HepG2 (cell line): ENCODE data around the gene ZFPM1. TPM values are rescaled to one million over a fixed set of nuclear protein-coding genes. Genes with fewer than 3 reads are reported as not detected.

Experiments
- ATAD3A ChIP-seq: sonication (generic); formaldehyde crosslinking; IDR thresholded peaks from 2 replicates; pipeline ENCODE4 v1.4.0; 2020; ENCODE audit warnings: missing genetic modification reagents
- ATF4 ChIP-seq, 2 experiments: fragments of 450-650 bp in 1 of 2; sonication (generic) in 1 of 2; formaldehyde crosslinking; IDR thresholded peaks; 2 replicates each; pipeline versions ENCODE4 v1.5.0 to v1.8.0; 2020 to 2022; ENCODE audit warnings: mild to moderate bottlenecking in 1 of 2, missing genetic modification reagents in 1 of 2
- CAMTA2 ChIP-seq: sonication (generic); formaldehyde crosslinking; IDR thresholded peaks from 2 replicates; pipeline ENCODE4 v1.4.0; 2020; ENCODE audit warnings: mild to moderate bottlenecking, missing genetic modification reagents, borderline replicate concordance
- ETV5 ChIP-seq: IDR thresholded peaks from 2 replicates; pipeline ENCODE4 v1.6.1; 2018; ENCODE audit warnings: missing biosample characterization, missing genetic modification reagents, inconsistent platforms, borderline replicate concordance
- ISL2 ChIP-seq: sonication (generic); formaldehyde crosslinking; IDR thresholded peaks from 2 replicates; pipeline ENCODE4 v1.5.0; 2020; ENCODE audit warnings: missing genetic modification reagents
- KDM5A ChIP-seq: fragments of 200-600 bp; sonication (generic); IDR thresholded peaks from 2 replicates; pipeline ENCODE4 v1.7.0; 2018; ENCODE audit warnings: antibody characterized with exemption, mild to moderate bottlenecking, low read length, borderline replicate concordance
- MXD3 ChIP-seq: IDR thresholded peaks from 2 replicates; pipeline ENCODE4 v1.6.1; 2016; ENCODE audit warnings: mild to moderate bottlenecking, missing biosample characterization, missing genetic modification reagents
- SOX5 ChIP-seq: IDR thresholded peaks from 2 replicates; pipeline ENCODE4 v1.6.1; 2016; ENCODE audit warnings: borderline replicate concordance
- SSRP1 ChIP-seq: IDR thresholded peaks from 2 replicates; pipeline ENCODE4 v1.6.1; 2016; ENCODE audit warnings: control low read depth
- THAP7 ChIP-seq: sonication (generic); formaldehyde crosslinking; IDR thresholded peaks from 2 replicates; pipeline ENCODE4 v1.8.1; 2023; ENCODE audit warnings: mild to moderate bottlenecking, missing genetic modification reagents
- THYN1 ChIP-seq: sonication (generic); formaldehyde crosslinking; IDR thresholded peaks from 2 replicates; pipeline ENCODE4 v1.8.1; 2023; ENCODE audit warnings: low read depth, mild to moderate bottlenecking, moderate library complexity, missing genetic modification reagents, borderline replicate concordance
- TOPORS ChIP-seq: sonication (generic); formaldehyde crosslinking; IDR thresholded peaks from 2 replicates; pipeline ENCODE4 v1.8.0; 2023; ENCODE audit warnings: mild to moderate bottlenecking, missing genetic modification reagents
- YY1 ChIP-seq: IDR thresholded peaks from 2 replicates; pipeline ENCODE4 v1.6.1; 2011; ENCODE audit warnings: low read length, low read depth, moderate library complexity, mild to moderate bottlenecking; ENCODE audit not compliant: insufficient read depth, insufficient replicate concordance
- ZNF124 ChIP-seq: sonication (generic); formaldehyde crosslinking; IDR thresholded peaks from 2 replicates; pipeline ENCODE4 v1.4.0; 2020; ENCODE audit warnings: missing genetic modification reagents
- ZNF17 ChIP-seq: sonication (generic); formaldehyde crosslinking; IDR thresholded peaks from 2 replicates; pipeline ENCODE4 v1.5.0; 2020; ENCODE audit warnings: mild to moderate bottlenecking, missing genetic modification reagents
- ZNF230 ChIP-seq: sonication (generic); formaldehyde crosslinking; IDR thresholded peaks from 2 replicates; pipeline ENCODE4 v1.4.0; 2020; ENCODE audit warnings: mild to moderate bottlenecking, missing genetic modification reagents
- ZNF629 ChIP-seq: sonication (generic); formaldehyde crosslinking; conservative IDR thresholded peaks from 2 replicates; pipeline ENCODE4 v1.5.0; 2020; ENCODE audit warnings: missing genetic modification reagents
- ZNF720 ChIP-seq: sonication (generic); formaldehyde crosslinking; IDR thresholded peaks from 2 replicates; pipeline ENCODE4 v1.4.0; 2020; ENCODE audit warnings: missing genetic modification reagents
- ZNF816 ChIP-seq: sonication (generic); formaldehyde crosslinking; IDR thresholded peaks from 2 replicates; pipeline ENCODE4 v1.8.0; 2022; ENCODE audit warnings: missing genetic modification reagents, mild to moderate bottlenecking, borderline replicate concordance
- ZNF883 ChIP-seq: sonication (generic); formaldehyde crosslinking; IDR thresholded peaks from 2 replicates; pipeline ENCODE4 v1.5.1; 2020; ENCODE audit warnings: mild to moderate bottlenecking, missing genetic modification reagents; ENCODE audit errors: not compliant biosample characterization
- ZSCAN30 ChIP-seq: sonication (generic); formaldehyde crosslinking; IDR thresholded peaks from 2 replicates; pipeline ENCODE4 v1.5.0; 2020; ENCODE audit warnings: mild to moderate bottlenecking, missing genetic modification reagents
- polyA plus RNA-seq, 8 experiments: library from polyadenylated mRNA; depleted of rRNA in 3 of 8; stranded (reverse) in 7 of 8; unstranded in 1 of 8; fragments of >200 nt; fragmentation: Illumina TruSeq in 4 of 8; extraction: Trizol in 4 of 8; gene quantifications; 2 replicates each; pipeline versions ENCODE4 v1.2.1 to v1.2.3, GENCODE V29; 2011 to 2016; ENCODE audit warnings: low read depth in 4 of 8, missing spikeins in 1 of 8, mixed read lengths in 1 of 8; ENCODE audit not compliant: insufficient read depth in 1 of 8
- total RNA-seq, 5 experiments: library from RNA; depleted of rRNA; stranded (reverse); fragments of >200 nt; fragmentation: Illumina TruSeq; extraction: Trizol; gene quantifications; 2 replicates each; pipeline ENCODE4 v1.2.3, GENCODE V29; 2016; ENCODE audit warnings: low read depth in 1 of 5
- TF ChIP-seq, protein P1 (sequence below): sonication (generic); formaldehyde crosslinking; IDR thresholded peaks from 2 replicates; pipeline ENCODE4 v1.9.0; 2021; ENCODE audit warnings: mild to moderate bottlenecking, missing genetic modification reagents

The ZFPM1 gene
- total and polyA plus RNA-seq, 2 of the 13 experiments (the other 11 are each of a cell fraction or from before 2014, with no cell fraction given) = 1.3 to 3.8 TPM

DNA sequence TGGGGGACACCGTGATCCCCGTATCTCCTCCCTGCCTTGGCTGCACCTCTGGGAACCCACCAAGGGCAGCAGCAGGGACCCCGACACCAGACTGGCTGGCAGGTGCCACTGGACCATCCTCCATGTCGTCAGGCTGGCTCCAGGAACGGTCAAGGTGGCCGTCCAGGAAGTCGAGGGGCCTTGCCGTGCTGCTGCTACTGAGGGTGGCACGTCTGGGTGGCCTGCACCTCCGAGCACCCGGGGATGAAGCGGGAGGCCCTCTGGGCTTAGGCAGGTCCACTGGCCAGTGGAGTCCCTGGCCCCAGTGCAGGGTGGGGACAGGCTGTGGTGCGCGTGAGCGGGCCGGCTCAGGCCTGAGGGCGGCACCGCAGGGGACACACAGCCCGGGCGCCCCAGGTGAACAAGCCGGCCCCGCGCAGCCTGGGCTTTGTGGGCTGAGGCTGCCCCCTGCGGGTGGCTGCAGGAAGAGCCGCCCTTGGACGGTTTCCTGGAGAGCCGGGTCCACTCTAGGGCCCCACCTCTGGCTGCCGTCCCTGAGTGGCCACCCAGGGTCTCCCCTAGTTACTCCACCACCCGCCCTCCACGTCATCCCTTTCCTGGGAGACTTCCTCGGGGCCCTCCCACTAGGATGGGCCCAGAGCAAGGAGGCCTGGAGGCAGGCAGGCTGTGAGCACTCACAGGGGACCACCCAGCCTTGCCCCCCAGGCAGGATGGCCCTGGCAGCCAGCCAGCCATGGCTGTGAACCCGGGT, 74.3 kb downstream of the ZFPM1 start (continued):
- TF ChIP-seq ZNF17 (CRISPR knock-in tag) (no peak), ZNF629 (CRISPR knock-in tag) (peak; percentile 41), ZNF883 (no peak), KDM5A (no peak), ZSCAN30 (CRISPR knock-in tag) (no peak), ETV5 (peak; percentile 63), YY1 (peak; percentile 63), THYN1 (CRISPR knock-in tag) (no peak), ZNF124 (CRISPR knock-in tag) (peak; percentile 84; the same call in 1 of the 2 replicates), ATF4 (CRISPR knock-in tag; IDR thresholded peaks at IDR 0.05) (no peak), ATAD3A (no peak), TOPORS (no peak), CAMTA2 (CRISPR knock-in tag) (0 out of 2 replicates have a peak, but pooled peaks have one; percentile 46), MXD3 (CRISPR knock-in tag) (peak; percentile 74; the same call in 1 of the 2 replicates), THAP7 (CRISPR knock-in tag) (no peak), ZNF230 (no peak), ZNF816 (CRISPR knock-in tag) (no peak), SSRP1 (CRISPR knock-in tag) (no peak), ZNF720 (CRISPR knock-in tag) (no peak), SOX5 (CRISPR knock-in tag) (no peak), ISL2 (CRISPR knock-in tag) (peak; percentile 80)
- TF ChIP-seq, protein P1, sequence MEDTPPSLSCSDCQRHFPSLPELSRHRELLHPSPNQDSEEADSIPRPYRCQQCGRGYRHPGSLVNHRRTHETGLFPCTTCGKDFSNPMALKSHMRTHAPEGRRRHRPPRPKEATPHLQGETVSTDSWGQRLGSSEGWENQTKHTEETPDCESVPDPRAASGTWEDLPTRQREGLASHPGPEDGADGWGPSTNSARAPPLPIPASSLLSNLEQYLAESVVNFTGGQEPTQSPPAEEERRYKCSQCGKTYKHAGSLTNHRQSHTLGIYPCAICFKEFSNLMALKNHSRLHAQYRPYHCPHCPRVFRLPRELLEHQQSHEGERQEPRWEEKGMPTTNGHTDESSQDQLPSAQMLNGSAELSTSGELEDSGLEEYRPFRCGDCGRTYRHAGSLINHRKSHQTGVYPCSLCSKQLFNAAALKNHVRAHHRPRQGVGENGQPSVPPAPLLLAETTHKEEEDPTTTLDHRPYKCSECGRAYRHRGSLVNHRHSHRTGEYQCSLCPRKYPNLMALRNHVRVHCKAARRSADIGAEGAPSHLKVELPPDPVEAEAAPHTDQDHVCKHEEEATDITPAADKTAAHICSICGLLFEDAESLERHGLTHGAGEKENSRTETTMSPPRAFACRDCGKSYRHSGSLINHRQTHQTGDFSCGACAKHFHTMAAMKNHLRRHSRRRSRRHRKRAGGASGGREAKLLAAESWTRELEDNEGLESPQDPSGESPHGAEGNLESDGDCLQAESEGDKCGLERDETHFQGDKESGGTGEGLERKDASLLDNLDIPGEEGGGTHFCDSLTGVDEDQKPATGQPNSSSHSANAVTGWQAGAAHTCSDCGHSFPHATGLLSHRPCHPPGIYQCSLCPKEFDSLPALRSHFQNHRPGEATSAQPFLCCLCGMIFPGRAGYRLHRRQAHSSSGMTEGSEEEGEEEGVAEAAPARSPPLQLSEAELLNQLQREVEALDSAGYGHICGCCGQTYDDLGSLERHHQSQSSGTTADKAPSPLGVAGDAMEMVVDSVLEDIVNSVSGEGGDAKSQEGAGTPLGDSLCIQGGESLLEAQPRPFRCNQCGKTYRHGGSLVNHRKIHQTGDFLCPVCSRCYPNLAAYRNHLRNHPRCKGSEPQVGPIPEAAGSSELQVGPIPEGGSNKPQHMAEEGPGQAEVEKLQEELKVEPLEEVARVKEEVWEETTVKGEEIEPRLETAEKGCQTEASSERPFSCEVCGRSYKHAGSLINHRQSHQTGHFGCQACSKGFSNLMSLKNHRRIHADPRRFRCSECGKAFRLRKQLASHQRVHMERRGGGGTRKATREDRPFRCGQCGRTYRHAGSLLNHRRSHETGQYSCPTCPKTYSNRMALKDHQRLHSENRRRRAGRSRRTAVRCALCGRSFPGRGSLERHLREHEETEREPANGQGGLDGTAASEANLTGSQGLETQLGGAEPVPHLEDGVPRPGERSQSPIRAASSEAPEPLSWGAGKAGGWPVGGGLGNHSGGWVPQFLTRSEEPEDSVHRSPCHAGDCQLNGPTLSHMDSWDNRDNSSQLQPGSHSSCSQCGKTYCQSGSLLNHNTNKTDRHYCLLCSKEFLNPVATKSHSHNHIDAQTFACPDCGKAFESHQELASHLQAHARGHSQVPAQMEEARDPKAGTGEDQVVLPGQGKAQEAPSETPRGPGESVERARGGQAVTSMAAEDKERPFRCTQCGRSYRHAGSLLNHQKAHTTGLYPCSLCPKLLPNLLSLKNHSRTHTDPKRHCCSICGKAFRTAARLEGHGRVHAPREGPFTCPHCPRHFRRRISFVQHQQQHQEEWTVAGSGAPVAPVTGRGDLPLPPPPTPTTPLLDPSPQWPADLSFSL (CRISPR knock-in tag) = no peak
